GM20431 (cell line): ENCODE data around the gene DPY19L1.
"Not testable (repeated sequence)": the region's sequence is repeated elsewhere in the genome, so short reads cannot be mapped to it uniquely, and the experiment has no call there.

Experiments used
- in situ Hi-C: fragments of 300-500 bp; cut with MseI, MboI; formaldehyde crosslinking; loops from one replicate; pipeline ENCODE4 v1.15.0; 2020; ENCODE audit warnings: low sequenced_read_pairs; ENCODE audit not compliant: unreplicated experiment

The DPY19L1 gene

DNA sequence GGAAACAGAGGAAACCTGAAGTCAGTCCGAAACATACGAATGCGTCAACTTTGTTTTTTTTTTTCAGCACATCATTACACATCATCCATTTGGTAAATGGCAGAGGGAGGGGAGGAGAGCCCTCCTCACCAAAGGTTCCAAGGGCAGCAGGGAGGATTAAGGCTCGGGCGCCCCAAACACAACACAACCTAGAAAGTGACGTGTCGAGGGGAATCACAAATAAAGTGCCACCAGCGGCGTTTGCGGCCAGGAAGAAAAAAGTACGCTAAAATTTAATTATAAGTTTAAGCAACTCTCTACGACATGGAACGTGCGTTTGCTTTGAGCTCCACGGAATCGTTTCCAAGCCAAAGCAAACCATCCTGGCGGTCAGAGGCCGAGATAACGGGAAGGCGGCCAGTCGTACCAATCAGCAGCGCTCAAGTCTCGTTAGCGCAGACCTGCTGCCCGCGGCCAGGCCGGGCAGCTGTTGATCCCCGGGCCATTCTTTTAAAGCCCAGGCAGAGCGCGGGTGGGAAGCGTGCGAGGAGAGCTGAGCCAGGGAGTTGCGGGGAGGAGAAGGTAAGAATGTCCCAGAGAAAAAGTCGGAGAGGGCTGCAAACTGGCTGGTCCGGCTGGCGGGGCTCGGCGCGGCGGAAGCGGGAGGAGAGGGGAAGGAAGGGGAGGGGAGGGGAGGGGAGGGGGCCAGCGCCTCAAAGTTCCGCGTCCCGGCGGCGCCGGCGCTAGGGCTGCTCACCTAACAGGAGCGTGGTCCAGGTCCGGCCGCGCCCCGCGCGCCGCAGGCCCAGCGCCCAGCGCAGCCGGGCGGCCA, 719 bp downstream of the DPY19L1 start:
- in situ Hi-C loops = no loop called here

GRCh38 chr7:35035511-35035961, 1.7 kb downstream of the DPY19L1 start:
- in situ Hi-C loops = no loop called here

- in situ Hi-C loops = no loop called here
Measured at GRCh38 chr7:35032166-35032565, 5.1 kb downstream of the DPY19L1 start.

DNA sequence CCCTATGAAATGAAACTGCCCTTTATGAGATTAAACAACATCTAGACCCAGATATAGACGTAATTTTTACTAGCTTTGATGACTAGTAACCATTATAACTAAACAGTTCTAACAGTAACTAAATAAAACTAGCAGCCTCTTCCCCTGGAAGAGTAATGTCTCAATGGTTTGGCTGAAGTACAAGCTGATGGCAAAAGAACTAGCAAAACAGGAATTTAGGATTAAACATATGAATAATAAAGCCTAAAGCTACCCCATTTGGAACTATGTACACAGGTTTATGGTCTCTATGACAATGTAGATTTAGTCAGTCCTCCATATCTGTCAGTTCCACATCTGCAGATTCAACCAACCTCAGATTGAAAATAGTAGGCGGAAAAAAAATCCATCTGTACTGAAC, 6.4 kb downstream of the DPY19L1 start:
- in situ Hi-C loops = no loop called here

DNA sequence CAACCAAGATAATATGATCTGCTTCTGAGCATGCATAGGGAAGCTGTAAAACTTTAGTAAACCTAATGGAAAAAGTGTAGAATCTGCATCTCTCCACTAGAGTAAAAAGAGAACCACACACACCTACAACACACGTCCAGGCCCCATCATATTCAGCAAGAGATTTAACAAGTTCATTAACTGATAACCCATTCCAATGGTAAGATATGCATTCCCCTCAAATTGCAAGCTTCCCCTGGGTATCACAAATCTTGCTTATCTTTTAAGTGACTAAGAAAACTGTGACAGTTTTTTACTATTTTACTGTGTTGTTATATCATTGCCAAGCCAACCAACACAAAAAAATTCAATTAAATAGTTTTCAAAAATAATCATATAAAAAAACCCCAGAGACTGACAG, 8.0 kb downstream of the DPY19L1 start:
- in situ Hi-C loops = no loop called here

DNA sequence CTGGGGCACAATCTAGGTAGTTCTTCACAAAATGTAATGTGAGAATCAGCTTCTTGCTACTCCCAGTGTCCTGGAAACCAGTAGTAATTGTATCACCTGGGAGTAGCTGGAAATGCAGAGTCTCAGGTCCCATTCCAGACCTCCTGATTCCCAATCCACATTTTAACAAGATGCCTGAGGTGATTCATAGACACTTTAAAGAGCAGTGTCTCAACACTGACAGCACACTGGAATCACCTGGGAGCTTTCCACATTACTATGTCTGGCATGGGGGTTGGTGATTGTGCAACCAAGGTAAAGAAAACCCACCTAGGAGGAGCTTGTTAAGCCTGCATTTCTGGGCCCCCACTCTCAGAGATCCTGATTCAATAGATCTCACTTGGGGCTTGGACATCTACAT, 11.1 kb downstream of the DPY19L1 start:
- in situ Hi-C loops = no loop called here

- in situ Hi-C loops = no loop called here
Measured at GRCh38 chr7:35025369-35025870, 11.9 kb downstream of the DPY19L1 start.

GRCh38 chr7:35024298-35024697, 13.0 kb downstream of the DPY19L1 start:
- in situ Hi-C loops = no loop called here

- in situ Hi-C loops = no loop called here
Measured at GRCh38 chr7:35022725-35023124, 14.6 kb downstream of the DPY19L1 start.

GRCh38 chr7:35021445-35021844, 15.8 kb downstream of the DPY19L1 start:
- in situ Hi-C loops = no loop called here

GRCh38 chr7:35019801-35020200, 17.5 kb downstream of the DPY19L1 start:
- in situ Hi-C loops = no loop called here

GRCh38 chr7:35019179-35019729, 18.0 kb downstream of the DPY19L1 start:
- in situ Hi-C loops = no loop called here

DNA sequence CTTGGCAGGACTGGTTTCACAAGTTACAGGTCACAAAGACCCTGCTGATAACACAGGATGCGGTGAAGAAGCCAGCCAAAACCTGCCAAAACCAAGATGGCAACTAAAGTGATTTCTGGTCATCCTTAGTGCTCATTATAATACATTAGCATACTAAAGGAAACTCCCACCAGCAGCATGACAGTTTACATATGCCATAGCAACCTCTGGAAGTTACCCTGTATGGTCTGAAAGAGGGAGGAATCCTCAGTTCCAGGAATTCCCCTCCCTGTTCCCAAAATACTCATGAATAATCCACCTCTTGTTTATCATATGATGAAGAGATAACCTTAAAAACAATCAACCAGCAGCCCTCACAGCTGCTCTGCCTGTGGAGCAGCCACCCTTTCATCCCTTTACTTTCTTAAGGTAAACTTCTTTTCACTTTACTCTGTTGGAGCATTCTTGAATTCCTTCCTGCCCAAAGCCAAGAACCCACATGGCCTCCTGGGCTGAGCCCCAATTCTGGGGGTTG, 21.9 kb downstream of the DPY19L1 start:
- in situ Hi-C loops = no loop called here

DNA sequence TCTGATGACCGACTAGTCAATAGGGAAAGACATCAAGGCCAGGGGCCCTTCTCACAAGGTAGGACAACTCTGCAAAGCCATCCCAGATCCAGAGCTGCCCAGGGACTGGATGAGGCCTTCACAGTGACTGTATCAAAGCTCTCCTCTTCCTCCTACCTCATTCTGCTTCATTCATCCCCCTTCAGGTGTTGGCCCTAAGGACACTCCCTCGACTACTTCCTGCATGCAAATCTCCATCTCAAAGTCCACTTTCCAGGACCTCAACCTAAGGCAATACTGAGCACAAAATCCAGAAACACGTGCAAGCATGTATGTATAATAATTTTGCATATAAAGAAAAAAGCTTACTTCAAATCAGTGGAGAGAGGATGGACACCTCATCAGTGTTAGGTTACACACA, 25.1 kb downstream of the DPY19L1 start:
- in situ Hi-C loops = no loop called here

DNA sequence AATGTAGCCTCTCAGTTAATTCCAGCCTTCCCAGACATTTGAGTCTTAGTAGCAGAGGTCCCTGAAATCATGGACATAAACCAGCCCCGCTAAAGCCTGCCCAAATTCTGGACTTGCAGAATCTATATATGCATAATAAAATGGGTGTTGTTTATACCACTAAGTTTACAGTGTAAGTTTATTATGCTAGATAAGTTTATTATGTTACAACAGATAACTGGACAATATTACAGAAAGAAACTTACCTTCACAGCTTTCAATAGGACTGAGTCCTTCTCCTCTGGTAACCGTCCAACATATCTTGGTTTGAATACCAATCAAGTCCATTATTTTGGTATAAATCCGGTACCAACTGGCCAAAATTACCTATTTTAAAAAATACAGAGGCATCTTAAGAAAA, 26.2 kb downstream of the DPY19L1 start:
- in situ Hi-C loops = no loop called here

DNA sequence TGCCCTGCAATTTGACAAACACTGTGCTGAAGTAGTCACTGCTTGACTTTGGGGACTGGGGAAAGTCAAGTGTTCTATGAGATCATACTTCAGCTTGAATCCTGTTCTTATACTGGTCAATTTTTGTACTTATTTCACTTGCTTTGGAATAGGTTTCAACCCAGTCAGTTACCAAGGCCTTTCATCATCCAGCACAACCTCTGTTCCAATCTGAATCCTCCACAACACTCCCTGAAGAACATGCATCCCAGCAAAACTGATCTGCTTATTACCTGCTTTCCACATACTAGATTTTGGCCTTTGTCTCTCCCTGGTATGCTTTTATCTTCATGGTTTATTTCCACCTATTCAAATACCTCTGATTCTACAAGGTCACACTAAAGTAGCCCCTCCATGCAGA, 29.5 kb downstream of the DPY19L1 start:
- in situ Hi-C loops = no loop called here

DNA sequence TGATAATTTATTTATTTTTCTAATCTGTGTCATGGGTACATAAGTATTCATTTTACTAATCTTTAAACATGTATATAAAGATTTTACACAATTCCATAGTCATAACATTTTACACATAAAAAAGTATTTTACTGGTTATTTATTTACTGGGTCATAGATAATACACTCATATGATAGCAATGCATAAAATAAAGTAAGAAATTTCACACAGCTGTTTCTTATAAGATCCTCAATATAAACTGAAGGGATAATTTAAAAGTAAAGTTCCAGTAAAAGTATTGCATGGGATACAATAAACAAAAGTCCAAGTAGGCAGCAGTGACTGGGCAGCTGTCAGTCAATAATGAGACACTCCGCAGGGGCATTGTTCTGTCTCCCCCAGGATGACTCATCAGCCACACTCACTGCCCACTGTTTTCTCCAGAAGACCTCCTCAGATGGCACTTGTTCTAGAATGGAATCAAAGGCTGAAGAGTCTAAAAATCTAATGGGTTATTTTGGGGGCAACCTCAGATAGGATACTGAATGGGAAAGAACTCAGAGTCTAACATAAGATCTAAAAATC, 32.7 kb downstream of the DPY19L1 start:
- in situ Hi-C loops = no loop called here

GRCh38 chr7:35003679-35004303, 33.5 kb downstream of the DPY19L1 start:
- in situ Hi-C loops = no loop called here

- in situ Hi-C loops = not testable (repeated sequence)
Measured at GRCh38 chr7:35003177-35003650, 34.1 kb downstream of the DPY19L1 start.

DNA sequence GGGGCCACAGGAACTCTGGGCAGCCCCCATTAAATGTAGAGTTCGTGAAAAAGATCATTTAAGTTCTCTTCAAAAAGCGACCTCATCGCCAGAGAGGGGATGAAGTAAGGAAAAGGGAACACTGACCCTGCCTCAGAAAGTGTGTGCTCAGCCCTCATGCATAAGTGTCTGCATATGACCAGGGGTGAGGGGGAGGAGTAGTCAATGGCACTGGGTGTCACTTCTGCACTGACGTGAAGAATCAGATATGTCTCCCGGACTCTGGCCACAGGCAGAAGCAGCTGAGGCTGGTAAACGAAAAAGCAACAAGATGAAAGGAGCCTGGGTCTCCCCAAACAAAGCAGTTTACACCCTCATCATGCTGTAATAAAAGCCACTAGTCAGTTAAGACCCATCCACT, 39.0 kb downstream of the DPY19L1 start:
- in situ Hi-C loops = not testable (repeated sequence)
